Gastroesophageal sphincter (tissue), 4 donors: Measurements from ENCODE around the gene DIO1. TPM values are rescaled to one million over a fixed set of nuclear protein-coding genes. Genes with fewer than 3 reads are reported as not detected.

Experiments
- ATAC-seq: fragments of 150-250 bp; one replicate; pipeline ENCODE4 v1.9.1; 2016; ENCODE audit warnings: mild to moderate bottlenecking, moderate library complexity
- H3K27ac ChIP-seq, 4 donors: fragments of 200-600 bp; sonication (generic) in 3 of 4; 1 replicate in 3 of 4; 2 replicates in 1 of 4; pipeline ENCODE4 v1.5.1; 2016 to 2019
- H3K27me3 ChIP-seq: fragments of 200-600 bp; sonication (generic); one replicate; pipeline ENCODE4 v1.5.1; 2019
- H3K36me3 ChIP-seq, 2 donors: fragments of 200-600 bp; sonication (generic); one replicate each; pipeline ENCODE4 v1.5.1; 2019; ENCODE audit warnings: control low read depth in 1 of 2
- H3K4me1 ChIP-seq, 3 donors: fragments of 200-600 bp; sonication (generic); 1 replicate in 2 of 3; 2 replicates in 1 of 3; pipeline ENCODE4 v1.5.1; 2016 to 2019; ENCODE audit warnings: control low read depth in 2 of 3
- H3K4me3 ChIP-seq, 2 donors: fragments of 200-600 bp; sonication (generic); one replicate each; pipeline ENCODE4 v1.5.1; 2019; ENCODE audit warnings: mild to moderate bottlenecking in 1 of 2, moderate library complexity in 1 of 2
- H3K9me3 ChIP-seq, 3 donors: fragments of 200-600 bp; sonication (generic); one replicate each; pipeline ENCODE4 v1.5.1; 2017 to 2019; ENCODE audit warnings: control low read depth in 2 of 3
- EP300 ChIP-seq: sonication (generic); formaldehyde crosslinking; IDR thresholded peaks from one replicate; pipeline ENCODE4 v1.6.1; 2017; ENCODE audit warnings: antibody characterized with exemption, mild to moderate bottlenecking
- POLR2A ChIP-seq, 2 donors: fragments of 450-650 bp; IDR thresholded peaks; one replicate each; pipeline ENCODE4 v1.6.1; 2017; ENCODE audit warnings: antibody characterized with exemption in 2 of 2, mild to moderate bottlenecking in 2 of 2, moderate library complexity in 1 of 2
- POLR2AphosphoS5 ChIP-seq: sonication (generic); formaldehyde crosslinking; IDR thresholded peaks from one replicate; pipeline ENCODE4 v1.6.1; 2017; ENCODE audit warnings: antibody characterized with exemption
- WGBS, 2 donors: methylation state at CpG; one replicate each; pipeline ENCODE4 v1.1.5; 2018; ENCODE audit warnings: low coverage in 1 of 2; 5-methylcytosine and 5-hydroxymethylcytosine counted together
- total RNA-seq, 4 donors: library from RNA; depleted of rRNA; stranded (reverse); fragments of >200 nt; gene quantifications; one replicate each; pipeline ENCODE4 v1.1.0, GENCODE V29; 2016
- TF ChIP-seq, protein P1 (sequence below), 4 experiments: fragments of 200-600 bp in 2 of 4; fragments of 450-650 bp in 2 of 4; sonication (generic) in 1 of 4; IDR thresholded peaks; one replicate each; pipeline ENCODE4 v1.5.1; 2017 to 2019; ENCODE audit warnings: antibody characterized with exemption in 4 of 4, mild to moderate bottlenecking in 2 of 4, moderate library complexity in 2 of 4

The DIO1 gene
- total RNA-seq, 4 donors from 2014 or later, result not detected

GRCh38 chr1:53944469-53945182 is 50.6 kb downstream of the DIO1 start:
- Histone ChIP-seq H3K36me3 (no peaks in the 10 kb centered on the region), H3K9me3 (no peaks in the 10 kb centered on the region), H3K4me1 (peaks cover 0 to 62% (median 14%) of the 10 kb centered on the region in 3 donors), H3K4me3 (peak overlapping the region; percentile 56 to 82), H3K27ac (peak overlapping the region; percentile 51 to 98 (median 91)), H3K27me3 (no peaks in the 10 kb centered on the region)
- ATAC-seq, result no peak
- TF ChIP-seq POLR2AphosphoS5, result no peak
- TF ChIP-seq POLR2A (IDR thresholded peaks at IDR 0.05), result no peak
- TF ChIP-seq, protein P1, sequence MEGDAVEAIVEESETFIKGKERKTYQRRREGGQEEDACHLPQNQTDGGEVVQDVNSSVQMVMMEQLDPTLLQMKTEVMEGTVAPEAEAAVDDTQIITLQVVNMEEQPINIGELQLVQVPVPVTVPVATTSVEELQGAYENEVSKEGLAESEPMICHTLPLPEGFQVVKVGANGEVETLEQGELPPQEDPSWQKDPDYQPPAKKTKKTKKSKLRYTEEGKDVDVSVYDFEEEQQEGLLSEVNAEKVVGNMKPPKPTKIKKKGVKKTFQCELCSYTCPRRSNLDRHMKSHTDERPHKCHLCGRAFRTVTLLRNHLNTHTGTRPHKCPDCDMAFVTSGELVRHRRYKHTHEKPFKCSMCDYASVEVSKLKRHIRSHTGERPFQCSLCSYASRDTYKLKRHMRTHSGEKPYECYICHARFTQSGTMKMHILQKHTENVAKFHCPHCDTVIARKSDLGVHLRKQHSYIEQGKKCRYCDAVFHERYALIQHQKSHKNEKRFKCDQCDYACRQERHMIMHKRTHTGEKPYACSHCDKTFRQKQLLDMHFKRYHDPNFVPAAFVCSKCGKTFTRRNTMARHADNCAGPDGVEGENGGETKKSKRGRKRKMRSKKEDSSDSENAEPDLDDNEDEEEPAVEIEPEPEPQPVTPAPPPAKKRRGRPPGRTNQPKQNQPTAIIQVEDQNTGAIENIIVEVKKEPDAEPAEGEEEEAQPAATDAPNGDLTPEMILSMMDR (IDR thresholded peaks at IDR 0.05), result no peak
- TF ChIP-seq EP300, result no peak
- WGBS, 2 donors, result 54 to 59% methylated on average over 16 to 19 of the region's 20 CpGs

- no peak for TF ChIP-seq POLR2A (IDR thresholded peaks at IDR 0.05)
- TF ChIP-seq, protein P1 (IDR thresholded peaks at IDR 0.05), result no peak
- TF ChIP-seq POLR2AphosphoS5, result no peak
- no peak for TF ChIP-seq EP300
- no peaks in the 10 kb centered on the region for H3K9me3 ChIP-seq
- H3K4me1 ChIP-seq, result peaks cover 0 to 65% (median 17%) of the 10 kb centered on the region in 3 donors
- H3K27ac ChIP-seq, result peak overlapping the region; percentile 51 to 98 (median 91)
- peak overlapping the region; percentile 56 to 82 for H3K4me3 ChIP-seq
- H3K27me3 ChIP-seq, result no peaks in the 10 kb centered on the region
- WGBS, 2 donors, result 0% methylated on average over 15 to 16 of the region's 16 CpGs
- no peak for ATAC-seq
- H3K36me3 ChIP-seq, result no peaks in the 10 kb centered on the region
Observed at GRCh38 chr1:53945183-53945432, 51.1 kb downstream of the DIO1 start.

- no peaks in the 10 kb centered on the region for H3K36me3 ChIP-seq
- peak within 1 kb of the TSS; percentile 51 to 98 (median 91) for H3K27ac ChIP-seq
- ATAC-seq, result peak; percentile 92
- peak within 1 kb of the TSS; percentile 69 to 82 for H3K4me3 ChIP-seq
- H3K4me1 ChIP-seq, result peaks cover 0 to 66% (median 17%) of the 10 kb centered on the region in 3 donors
- WGBS, 2 donors, result 0% methylated on average over 4 to 5 of the region's 90 CpGs
- TF ChIP-seq POLR2AphosphoS5 (peak; percentile 88), EP300 (no peak), POLR2A (IDR thresholded peaks at IDR 0.05) (peak; percentile 74 to 76)
- H3K9me3 ChIP-seq, result no peaks in the 10 kb centered on the region
- H3K27me3 ChIP-seq, result no peaks in the 10 kb centered on the region
Observed at GRCh38 chr1:53945433-53946251, 51.7 kb downstream of the DIO1 start, which contains the start of gene IFT25. TSS of gene IFT25 (minus strand) at chr1:53945699. CDS start at chr1:53940082, 5,617 bp downstream.

DNA sequence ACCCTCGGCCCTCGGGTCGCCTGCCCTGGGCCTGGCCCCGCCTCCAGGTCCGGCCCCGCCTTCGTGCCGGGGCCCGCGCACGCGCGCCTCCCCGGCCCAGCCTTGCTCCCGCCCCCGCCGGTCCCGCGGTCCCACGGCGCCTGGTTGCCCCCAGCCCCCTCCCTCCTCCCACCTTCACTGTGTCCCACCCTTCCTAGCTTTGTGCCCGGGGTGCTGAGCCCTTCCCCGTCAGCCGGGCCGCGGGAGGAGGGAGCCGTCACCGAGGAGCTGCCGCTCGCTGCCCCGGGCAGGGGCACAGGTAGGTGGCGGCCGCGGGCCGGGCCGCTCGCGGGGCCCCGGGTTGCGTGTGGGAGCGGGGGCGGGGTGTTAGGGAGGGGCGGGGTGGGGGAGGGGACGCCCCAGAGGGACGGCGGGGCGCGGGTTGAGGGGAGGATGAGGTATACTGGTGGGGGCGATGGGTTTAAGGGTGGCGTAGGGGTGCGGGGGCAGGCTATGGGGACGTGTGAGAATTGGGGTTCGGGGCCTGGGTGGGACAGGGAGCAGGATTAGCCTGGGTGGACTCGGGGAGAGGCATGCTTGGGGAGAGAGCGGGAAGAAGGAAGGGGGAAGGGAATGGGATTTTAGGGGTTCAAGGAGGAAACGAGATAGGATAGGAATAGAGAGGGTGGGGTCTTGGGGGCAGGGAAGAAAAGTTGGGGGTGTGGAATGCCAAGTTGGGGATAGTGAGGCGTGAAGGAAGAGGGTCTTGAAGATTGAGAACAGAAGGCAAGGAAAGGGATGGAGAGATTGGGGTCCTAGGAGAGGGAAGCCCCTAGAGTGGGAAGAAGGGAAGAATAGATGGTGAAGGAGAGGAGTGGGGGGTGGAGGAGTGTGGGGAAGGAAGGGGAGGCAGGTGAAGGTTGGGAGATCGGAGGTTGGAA is 52.5 kb downstream of the DIO1 start, which contains the start of gene LRRC42:
TSS of gene LRRC42 (plus strand) at position 99 of the 920 bp plus-strand sequence. CDS start 5,650 bp downstream, outside the sequence.
- TF ChIP-seq POLR2A (IDR thresholded peaks at IDR 0.05) (peak in 1 of 2 donors; percentile 28), EP300 (no peak), POLR2AphosphoS5 (no peak)
- TF ChIP-seq, protein P1 (IDR thresholded peaks at IDR 0.05), result peak in 2 of 4 experiments; percentile 34 to 77
- Histone ChIP-seq H3K27ac (peak within 1 kb of the TSS; percentile 51 to 98 (median 91)), H3K4me1 (peaks cover 0 to 72% (median 17%) of the 10 kb centered on the region in 3 donors), H3K27me3 (no peaks in the 10 kb centered on the region), H3K4me3 (peak within 1 kb of the TSS; percentile 69 to 82), H3K9me3 (no peaks in the 10 kb centered on the region), H3K36me3 (peaks cover 0 to under 1% of the 10 kb centered on the region in 2 donors)
- peak; percentile 90 for ATAC-seq
- 3 to 5% methylated on average over 3 to 15 of the region's 58 CpGs for WGBS, 2 donors
